NOMO-1 (cell line): ENCODE measurements around the gene UQCRFS1.

Experiments used
- DNase-seq, 2 experiments: peaks; one replicate each; lab custom pipeline; 2025; ENCODE audit not compliant: unreplicated experiment in 2 of 2; lab: John Stamatoyannopoulos, UW

Gene UQCRFS1

GRCh38 chr19:29170554-29170953 is 42.4 kb downstream of the UQCRFS1 start:
- no peak for DNase-seq

- no peak for DNase-seq
Observed at GRCh38 chr19:29162694-29163093, 50.3 kb downstream of the UQCRFS1 start.

GRCh38 chr19:29155683-29156082 is 57.3 kb downstream of the UQCRFS1 start:
- no peak for DNase-seq
